Parathyroid adenoma (tissue), 2 donors: ENCODE data around the gene VOPP1.

Source experiments
- H2AFZ ChIP-seq: fragments of 300-600 bp; sonication (generic); one replicate; pipeline ENCODE4 v1.7.0; 2017; ENCODE audit warnings: antibody characterized with exemption, mild to moderate bottlenecking
- H3K27ac ChIP-seq: fragments of 300-600 bp; sonication (generic); one replicate; pipeline ENCODE4 v1.7.0; 2017
- H3K27me3 ChIP-seq: fragments of 300-600 bp; sonication (generic); one replicate; pipeline ENCODE4 v1.7.0; 2017; ENCODE audit warnings: low read length; ENCODE audit not compliant: control insufficient read depth, insufficient read depth
- H3K36me3 ChIP-seq: fragments of 300-600 bp; sonication (generic); one replicate; pipeline ENCODE4 v1.7.0; 2017; ENCODE audit warnings: low read length; ENCODE audit not compliant: control insufficient read depth, insufficient read depth
- H3K4me1 ChIP-seq: fragments of 300-600 bp; sonication (generic); one replicate; pipeline ENCODE4 v1.7.0; 2017; ENCODE audit warnings: control low read depth
- H3K4me2 ChIP-seq: fragments of 300-600 bp; sonication (generic); one replicate; pipeline ENCODE4 v1.7.0; 2017; ENCODE audit warnings: low read length
- H3K4me3 ChIP-seq: fragments of 300-600 bp; sonication (generic); one replicate; pipeline ENCODE4 v1.7.0; 2017; ENCODE audit warnings: low read depth, low read length
- H3K79me2 ChIP-seq: fragments of 300-600 bp; sonication (generic); one replicate; pipeline ENCODE4 v1.7.0; 2017; ENCODE audit warnings: control low read depth
- H3K9ac ChIP-seq: fragments of 300-600 bp; sonication (generic); one replicate; pipeline ENCODE4 v1.7.0; 2017; ENCODE audit warnings: mild to moderate bottlenecking
- H3K9me3 ChIP-seq: fragments of 300-600 bp; sonication (generic); one replicate; pipeline ENCODE4 v1.7.0; 2017; ENCODE audit warnings: low read length; ENCODE audit not compliant: control insufficient read depth
- TF ChIP-seq, protein P1 (sequence below): fragments of 300-600 bp; sonication (generic); IDR thresholded peaks from one replicate; pipeline ENCODE4 v1.7.0; 2017; ENCODE audit warnings: antibody characterized with exemption, mild to moderate bottlenecking
- donor health status: primary hyperparathyroidism.

The VOPP1 gene

DNA sequence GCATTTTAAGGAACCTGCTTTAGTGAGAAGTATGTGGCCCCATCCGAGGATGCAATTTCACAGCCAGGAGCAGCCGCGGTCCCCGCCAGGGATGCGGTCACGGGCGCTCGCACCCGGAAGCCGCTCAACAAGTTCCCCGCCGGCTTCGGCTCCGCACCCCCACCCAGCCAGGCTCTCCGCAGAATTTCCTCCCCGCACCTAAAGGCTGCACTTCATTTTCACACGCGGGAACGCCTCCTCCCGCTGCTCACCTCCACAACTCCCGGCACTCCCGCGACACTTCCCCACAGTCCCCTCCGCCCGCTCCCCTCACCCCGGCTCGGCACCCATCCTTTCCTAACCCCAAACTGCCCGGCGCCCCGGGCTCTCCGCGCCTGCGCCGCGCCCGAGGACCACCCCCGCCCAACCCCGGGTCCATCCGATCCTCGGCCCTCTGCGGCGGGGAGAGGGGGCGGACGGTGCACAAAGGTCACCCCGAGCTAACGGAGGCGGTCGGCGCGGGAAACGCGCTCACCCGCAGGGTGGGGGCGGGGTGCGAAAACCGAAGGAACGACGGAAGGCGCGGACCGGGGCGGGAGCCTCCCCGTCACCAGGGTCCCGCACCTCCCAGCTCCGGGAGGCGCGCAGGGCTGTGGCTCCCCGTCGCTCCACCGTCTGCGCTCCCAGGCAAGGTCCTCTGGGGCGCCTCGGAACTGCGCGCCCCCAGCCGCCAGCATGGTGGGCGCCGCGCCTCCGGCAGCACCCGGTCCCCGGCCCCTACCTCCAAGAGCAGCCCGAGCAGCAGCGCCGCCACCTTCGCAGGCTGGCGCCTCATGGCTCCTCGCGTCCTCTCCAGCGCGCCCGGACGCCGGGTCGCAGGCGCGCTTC lies 558 bp downstream of the VOPP1 start:
- Histone ChIP-seq H3K4me2 (peak overlapping the region; percentile 92), H2AFZ (peak overlapping the region; percentile 96), H3K36me3 (no peaks in the 10 kb centered on the region), H3K9ac (no peak overlapping the region), H3K27me3 (no peaks in the 10 kb centered on the region), H3K27ac (peak overlapping the region; percentile 45), H3K9me3 (no peaks in the 10 kb centered on the region), H3K79me2 (no peaks in the 10 kb centered on the region), H3K4me3 (peak overlapping the region; percentile 74), H3K4me1 (peaks cover 14% of the 10 kb centered on the region)
- TF ChIP-seq, protein P1, sequence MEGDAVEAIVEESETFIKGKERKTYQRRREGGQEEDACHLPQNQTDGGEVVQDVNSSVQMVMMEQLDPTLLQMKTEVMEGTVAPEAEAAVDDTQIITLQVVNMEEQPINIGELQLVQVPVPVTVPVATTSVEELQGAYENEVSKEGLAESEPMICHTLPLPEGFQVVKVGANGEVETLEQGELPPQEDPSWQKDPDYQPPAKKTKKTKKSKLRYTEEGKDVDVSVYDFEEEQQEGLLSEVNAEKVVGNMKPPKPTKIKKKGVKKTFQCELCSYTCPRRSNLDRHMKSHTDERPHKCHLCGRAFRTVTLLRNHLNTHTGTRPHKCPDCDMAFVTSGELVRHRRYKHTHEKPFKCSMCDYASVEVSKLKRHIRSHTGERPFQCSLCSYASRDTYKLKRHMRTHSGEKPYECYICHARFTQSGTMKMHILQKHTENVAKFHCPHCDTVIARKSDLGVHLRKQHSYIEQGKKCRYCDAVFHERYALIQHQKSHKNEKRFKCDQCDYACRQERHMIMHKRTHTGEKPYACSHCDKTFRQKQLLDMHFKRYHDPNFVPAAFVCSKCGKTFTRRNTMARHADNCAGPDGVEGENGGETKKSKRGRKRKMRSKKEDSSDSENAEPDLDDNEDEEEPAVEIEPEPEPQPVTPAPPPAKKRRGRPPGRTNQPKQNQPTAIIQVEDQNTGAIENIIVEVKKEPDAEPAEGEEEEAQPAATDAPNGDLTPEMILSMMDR = no peak

DNA sequence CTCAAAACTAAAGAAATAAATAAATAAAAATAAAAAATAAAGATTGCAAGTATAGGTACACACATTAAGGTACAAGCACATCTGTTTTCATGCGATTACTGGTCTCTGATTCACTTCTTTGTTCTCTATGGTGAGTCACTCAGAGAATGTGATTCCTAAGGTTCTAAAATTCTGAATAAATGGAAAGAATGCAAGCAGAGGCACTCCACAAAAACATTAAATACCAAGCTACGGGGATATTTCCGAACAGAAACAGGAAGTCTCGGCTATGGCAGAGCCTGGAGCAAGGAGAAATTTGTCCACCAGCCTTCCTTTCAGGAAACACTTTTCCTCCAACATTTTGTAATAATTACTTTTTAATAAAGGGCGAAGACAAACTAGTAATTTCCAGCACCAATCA lies 1.4 kb downstream of the VOPP1 start:
- Histone ChIP-seq H3K4me1 (peaks cover 14% of the 10 kb centered on the region), H3K4me3 (peak overlapping the region; percentile 74), H3K36me3 (no peaks in the 10 kb centered on the region), H3K4me2 (peak overlapping the region; percentile 92), H3K27ac (no peak overlapping the region), H2AFZ (peak overlapping the region; percentile 96), H3K27me3 (no peaks in the 10 kb centered on the region), H3K9ac (no peak overlapping the region), H3K79me2 (peaks cover under 1% of the 10 kb centered on the region), H3K9me3 (no peaks in the 10 kb centered on the region)
- TF ChIP-seq, protein P1 = no peak

DNA sequence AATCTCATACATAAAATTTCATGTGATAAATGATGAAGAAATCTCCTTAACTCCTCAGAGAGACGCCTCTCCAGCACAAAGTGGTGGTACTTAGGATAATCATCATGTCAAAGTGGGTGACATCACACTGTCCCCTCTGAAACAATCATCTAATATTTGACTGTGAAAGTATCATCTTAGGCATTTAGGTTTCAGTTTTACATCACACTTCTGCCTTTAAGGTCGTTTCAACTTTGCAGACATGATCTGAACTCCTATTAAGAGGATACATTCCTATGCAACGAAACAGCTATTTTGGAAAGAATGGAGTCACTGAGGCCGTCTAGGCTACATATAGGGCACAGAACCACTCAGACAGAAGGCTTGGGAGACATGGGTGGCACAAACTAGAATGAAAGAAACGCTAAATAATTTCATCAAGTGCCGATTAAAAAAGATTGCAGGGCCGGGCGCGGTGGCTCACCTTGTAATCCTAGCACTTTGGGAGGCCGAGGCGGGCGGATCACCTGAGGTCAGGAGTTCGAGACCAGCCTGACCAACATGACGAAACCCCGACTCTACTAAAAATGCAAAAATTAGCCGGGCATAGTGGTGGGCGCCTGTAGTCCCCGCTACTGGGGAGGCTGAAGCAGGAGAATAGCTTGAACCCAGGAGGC lies 2.0 kb downstream of the VOPP1 start:
- Histone ChIP-seq H3K27ac (no peak overlapping the region), H3K79me2 (peaks cover 2% of the 10 kb centered on the region), H3K4me2 (no peak overlapping the region), H2AFZ (no peak overlapping the region), H3K9ac (no peak overlapping the region), H3K27me3 (no peaks in the 10 kb centered on the region), H3K36me3 (no peaks in the 10 kb centered on the region), H3K9me3 (no peaks in the 10 kb centered on the region), H3K4me3 (no peak overlapping the region), H3K4me1 (peaks cover 14% of the 10 kb centered on the region)
- TF ChIP-seq, protein P1 = no peak

DNA sequence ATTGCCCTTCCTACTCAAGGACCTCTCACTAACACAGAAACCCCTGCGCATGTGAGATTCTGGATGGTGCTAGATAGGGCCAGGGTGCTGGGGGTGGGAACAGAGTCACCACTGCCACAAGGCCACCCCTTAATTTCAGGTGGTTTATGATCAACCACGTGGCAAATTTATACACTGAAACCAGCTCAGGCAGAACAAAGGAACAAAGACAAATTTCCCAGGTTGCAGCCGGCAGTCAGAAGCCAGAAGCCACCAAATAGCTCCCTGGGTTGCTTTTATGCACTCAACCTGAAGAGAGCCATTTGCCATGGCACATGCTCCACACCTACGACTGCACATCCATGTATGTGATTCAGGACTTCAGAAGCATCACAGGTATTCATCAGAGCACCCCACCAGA lies 2.5 kb downstream of the VOPP1 start:
- no peak overlapping the region for H3K4me2 ChIP-seq
- H3K27me3 ChIP-seq = no peaks in the 10 kb centered on the region
- no peaks in the 10 kb centered on the region for H3K9me3 ChIP-seq
- H3K4me3 ChIP-seq = no peak overlapping the region
- no peaks in the 10 kb centered on the region for H3K36me3 ChIP-seq
- H3K9ac ChIP-seq = no peak overlapping the region
- TF ChIP-seq, protein P1 = no peak
- H3K27ac ChIP-seq = no peak overlapping the region
- H3K4me1 ChIP-seq = peaks cover 14% of the 10 kb centered on the region
- no peak overlapping the region for H2AFZ ChIP-seq
- peaks cover 2% of the 10 kb centered on the region for H3K79me2 ChIP-seq
